Measurements from ENCODE around the gene TAL1. TPM values are rescaled to one million over a fixed set of nuclear protein-coding genes. Genes with fewer than 3 reads are reported as not detected.

TAL1 gene
- total and polyA plus RNA-seq, 2 of the 8 experiments (the other 6 are each of a cell fraction or from before 2014, with no cell fraction given), result 0.09 to 0.15 TPM

DNA sequence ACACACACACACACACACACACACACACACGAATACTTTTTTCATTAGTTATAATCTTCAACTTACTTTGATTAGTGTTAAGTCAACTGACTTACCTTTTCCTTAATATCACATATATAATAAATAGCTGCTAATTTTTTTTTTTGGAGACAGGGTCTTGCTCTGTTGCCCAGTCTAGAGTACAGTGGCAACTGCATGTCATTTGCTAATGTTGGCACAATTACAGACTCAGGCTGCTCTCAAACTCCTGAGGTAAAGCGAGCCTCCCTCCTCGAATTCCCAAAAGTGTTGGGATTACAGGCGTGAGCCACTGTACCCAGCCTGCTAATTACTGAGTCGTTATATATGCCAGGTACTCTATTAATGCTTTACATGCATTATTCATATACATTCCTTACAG lies 20.8 kb upstream of the TAL1 start:
- no peaks in the 10 kb centered on the region for H3K27me3 ChIP-seq (replicated peaks in 1 of 4; ENCODE audit: control insufficient read depth in 3 of 4, extremely low read depth in 1 of 4, insufficient read depth in 3 of 4, low read length in 3 of 4)
- H3K9ac ChIP-seq (replicated peaks in 1 of 4; ENCODE audit: extremely low read depth in 1 of 4, low read depth in 3 of 4, low read length in 3 of 4), result no peak overlapping the region
- H3K79me1 ChIP-seq (ENCODE audit: low read depth, low read length), result no peaks in the 10 kb centered on the region
- H3K27ac ChIP-seq (ENCODE audit: low read depth, low read length), result no peak overlapping the region
- no peak overlapping the region for H3K23ac ChIP-seq (ENCODE audit: insufficient read length)
- H3K4me3 ChIP-seq (ENCODE audit: extremely low read depth in 1 of 4, insufficient read depth in 2 of 4, low read depth in 3 of 4, low read length in 4 of 4), result no peak overlapping the region
- no peak overlapping the region for H2AK5ac ChIP-seq (ENCODE audit: low read depth, low read length)
- H3K23me2 ChIP-seq (ENCODE audit: low read depth, low read length), result no peaks in the 10 kb centered on the region; the same call in 1 of the 2 replicates
- 95% methylated on average over 5 of the region's 5 CpGs; no CpG with 5 or more reads in 1 of the 2 experiments for WGBS, 2 experiments (ENCODE audit: extremely low coverage in 1 of 2, insufficient coverage in 1 of 2, insufficient read length in 1 of 2, insufficient replicate concordance in 2 of 2, low coverage in 1 of 2, low lambda C conversion rate in 2 of 2, missing lambda C conversion rate in 1 of 2)
- H2BK15ac ChIP-seq (ENCODE audit: low read length), result no peak overlapping the region
- no peak overlapping the region for H3K56ac ChIP-seq (replicated peaks; ENCODE audit: insufficient read length, low read depth, low read length)
- H2BK20ac ChIP-seq (ENCODE audit: low read length), result no peak overlapping the region
- H2BK5ac ChIP-seq (ENCODE audit: low read depth, low read length), result no peak overlapping the region
- no peak overlapping the region for H4K8ac ChIP-seq (ENCODE audit: extremely low read depth, insufficient read depth, low read length)
- no peak overlapping the region for H4K91ac ChIP-seq (replicated peaks; ENCODE audit: insufficient read length, low read length)
- H2BK12ac ChIP-seq (ENCODE audit: low read depth, low read length), result no peak overlapping the region
- ChIA-PET CTCF (ENCODE audit: partially characterized antibody) (interaction anchor here (0.7 to 8.1 kb wide), 5 partner anchors 9 to 77 kb away, joined by 3 to 47 read pairs (median 3); no protein-coding TSS in a partner anchor), POLR2A (ENCODE audit: partially characterized antibody) (interaction anchor here (0.7 kb wide), 1 partner anchor 639 kb away, joined by 3 read pairs; no protein-coding TSS in a partner anchor)
- H3K4ac ChIP-seq (replicated peaks; ENCODE audit: insufficient read length, low read depth, low read length), result no peak overlapping the region
- no peaks in the 10 kb centered on the region for H3K4me1 ChIP-seq (replicated peaks in 1 of 4; ENCODE audit: control insufficient read depth in 3 of 4, insufficient read depth in 4 of 4, low read length in 3 of 4)
- H2AFZ ChIP-seq (ENCODE audit: low read length), result no peak overlapping the region
- FAIRE-seq, result no peak
- H2BK120ac ChIP-seq (replicated peaks; ENCODE audit: low read depth, low read length), result no peak overlapping the region
- H3K36me3 ChIP-seq (ENCODE audit: control insufficient read depth in 2 of 4, insufficient read depth in 4 of 4, low read length in 3 of 4), result peaks cover 4 to 31% (median 12%) of the 10 kb centered on the region in 4 experiments; a peak in 7 of 8 replicates
- no peak overlapping the region for H3K18ac ChIP-seq (ENCODE audit: extremely low read depth, low read length)
- no peak overlapping the region for H3K4me2 ChIP-seq (ENCODE audit: insufficient read depth in 1 of 2, low read depth in 2 of 2, low read length in 2 of 2)
- H4K5ac ChIP-seq (ENCODE audit: insufficient read length, low read depth, low read length), result no peak overlapping the region
- H3K79me2 ChIP-seq (ENCODE audit: control insufficient read depth in 1 of 2, insufficient read depth in 2 of 2, low read length in 2 of 2), result no peaks in the 10 kb centered on the region
- H3K9me3 ChIP-seq (ENCODE audit: insufficient read depth in 2 of 2, low read depth in 1 of 2, low read length in 1 of 2), result no peaks in the 10 kb centered on the region
- no peak for DNase-seq (ENCODE audit: low read depth in 1 of 2, low spot score in 2 of 2)
- H3K14ac ChIP-seq (ENCODE audit: insufficient read length), result no peak overlapping the region
- no peaks in the 10 kb centered on the region for H4K20me1 ChIP-seq (replicated peaks in 1 of 2; ENCODE audit: control insufficient read depth in 1 of 2, insufficient read depth in 2 of 2, low read length in 2 of 2)
- no peak for TF ChIP-seq MAFK (IDR thresholded peaks at IDR 0.05; ENCODE audit: low read depth, low read length)
- TF ChIP-seq, protein P1, sequence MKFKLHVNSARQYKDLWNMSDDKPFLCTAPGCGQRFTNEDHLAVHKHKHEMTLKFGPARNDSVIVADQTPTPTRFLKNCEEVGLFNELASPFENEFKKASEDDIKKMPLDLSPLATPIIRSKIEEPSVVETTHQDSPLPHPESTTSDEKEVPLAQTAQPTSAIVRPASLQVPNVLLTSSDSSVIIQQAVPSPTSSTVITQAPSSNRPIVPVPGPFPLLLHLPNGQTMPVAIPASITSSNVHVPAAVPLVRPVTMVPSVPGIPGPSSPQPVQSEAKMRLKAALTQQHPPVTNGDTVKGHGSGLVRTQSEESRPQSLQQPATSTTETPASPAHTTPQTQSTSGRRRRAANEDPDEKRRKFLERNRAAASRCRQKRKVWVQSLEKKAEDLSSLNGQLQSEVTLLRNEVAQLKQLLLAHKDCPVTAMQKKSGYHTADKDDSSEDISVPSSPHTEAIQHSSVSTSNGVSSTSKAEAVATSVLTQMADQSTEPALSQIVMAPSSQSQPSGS (IDR thresholded peaks at IDR 0.05; ENCODE audit: low read length), result no peak
- no peak for TF ChIP-seq ASH2L (IDR thresholded peaks at IDR 0.05; ENCODE audit: low read length)
- no peak for TF ChIP-seq ZNF274 (IDR thresholded peaks at IDR 0.05; ENCODE audit: borderline replicate concordance, extremely low read depth, low read length)
- no peak for TF ChIP-seq BCL11A (IDR thresholded peaks at IDR 0.05; ENCODE audit: low read depth in 2 of 2, low read length in 2 of 2)
- TF ChIP-seq CBX8 (IDR thresholded peaks at IDR 0.05; ENCODE audit: borderline replicate concordance, low read depth, low read length), result no peak
- no peak for TF ChIP-seq POLR2A (IDR thresholded peaks at IDR 0.05; ENCODE audit: control extremely low read depth in 1 of 2, low read depth in 2 of 2, low read length in 2 of 2)
- TF ChIP-seq NRF1 (IDR thresholded peaks at IDR 0.05; ENCODE audit: low read depth, low read length), result no peak
- no peak for TF ChIP-seq EP300 (IDR thresholded peaks at IDR 0.05; ENCODE audit: borderline replicate concordance in 1 of 2, low read depth in 2 of 2, low read length in 2 of 2)
- no peak for TF ChIP-seq KDM1A (IDR thresholded peaks at IDR 0.05; ENCODE audit: borderline replicate concordance, low read length)
- no peak for TF ChIP-seq RFX5 (IDR thresholded peaks at IDR 0.05; ENCODE audit: borderline replicate concordance, low read depth, low read length)
- TF ChIP-seq EGR1 (IDR thresholded peaks at IDR 0.05; ENCODE audit: borderline replicate concordance, low read depth, low read length), result no peak
- TF ChIP-seq SIRT6 (IDR thresholded peaks at IDR 0.05; ENCODE audit: low read length), result no peak
- TF ChIP-seq TAF1 (IDR thresholded peaks at IDR 0.05; ENCODE audit: low read depth, low read length), result no peak

Measured in H1 (cell line).